B cell (primary cell): Measurements from ENCODE around the gene SERTM1.

Experiments used
- CTCF ChIP-seq: fragments of 200-600 bp; IDR thresholded peaks from one replicate; pipeline ENCODE4 v1.8.0; 2022; ENCODE audit warnings: antibody characterized with exemption, mild to moderate bottlenecking
- EZH2 ChIP-seq: IDR thresholded peaks from 2 replicates; pipeline ENCODE4 v1.6.1; 2012; ENCODE audit warnings: borderline replicate concordance, low read depth, mild to moderate bottlenecking, moderate library complexity, low read length; ENCODE audit not compliant: insufficient read depth, poor library complexity, severe bottlenecking

GRCh38 chr13:36745436-36745835, 71.6 kb downstream of the SERTM1 start:
- TF ChIP-seq EZH2 = no peak
- no peak for TF ChIP-seq CTCF
